GM12892 (cell line): ENCODE data around the gene IFNA8. TPM values are rescaled to one million over a fixed set of nuclear protein-coding genes. Genes with fewer than 3 reads are reported as not detected.
"Not testable (repeated sequence)": the region's sequence is repeated elsewhere in the genome, so short reads cannot be mapped to it uniquely, and the experiment has no call there.

Experiments
- DNase-seq: peaks from one replicate; pipeline ENCODE4 v3.0.0; 2011; ENCODE audit not compliant: insufficient read length
- FAIRE-seq: peaks from 2 replicates; lab custom pipeline; 2011; peaks lifted over from hg19 to GRCh38; lab: Jason Lieb, UNC
- POLR2A ChIP-seq: IDR thresholded peaks from 2 replicates; pipeline ENCODE4 v1.6.1; 2011; ENCODE audit warnings: low read depth, low read length, control low read depth
- POLR2AphosphoS5 ChIP-seq: IDR thresholded peaks from 2 replicates; pipeline ENCODE4 v1.6.1; 2011; ENCODE audit warnings: low read depth, low read length, control low read depth
- TAF1 ChIP-seq: IDR thresholded peaks from 2 replicates; pipeline ENCODE4 v1.6.1; 2011; ENCODE audit warnings: low read depth, mild to moderate bottlenecking, control low read depth, low read length, borderline replicate concordance
- polyA plus RNA-seq: library from polyadenylated mRNA; unstranded; fragments of >200 nt; gene quantifications from one replicate; pipeline ENCODE4 v1.2.1, GENCODE V29; 2012; ENCODE audit warnings: missing spikeins, inconsistent platforms; ENCODE audit not compliant: missing spikeins

The IFNA8 gene
- polyA plus RNA-seq, result not detected

- TF ChIP-seq TAF1 (no peak), POLR2A (no peak), POLR2AphosphoS5 (no peak)
- DNase-seq (no peak), FAIRE-seq (no peak)
Observed at GRCh38 chr9:21408817-21409216, at the start of gene IFNA8. IFNA8 (plus strand) TSS chr9:21409117; CDS start chr9:21409177, 60 bp downstream.

GRCh38 chr9:21362287-21362686, 46.6 kb upstream of the IFNA8 start:
- no peak for DNase-seq
- FAIRE-seq, result no peak
- no peak for TF ChIP-seq POLR2AphosphoS5
- no peak for TF ChIP-seq POLR2A
- TF ChIP-seq TAF1, result no peak

- FAIRE-seq, DNase-seq: not testable (repeated sequence)
Observed at GRCh38 chr9:21367169-21367568, 41.7 kb upstream of the IFNA8 start.

GRCh38 chr9:21367957-21368356, 41.0 kb upstream of the IFNA8 start, which contains the start of gene IFNA13:
IFNA13 (minus strand) TSS chr9:21368057; CDS start chr9:21368010, 47 bp downstream.
- peak; percentile 14 for FAIRE-seq
- no peak for DNase-seq
- TF ChIP-seq POLR2AphosphoS5 (no peak), TAF1 (no peak), POLR2A (no peak)

- FAIRE-seq, DNase-seq: not testable (repeated sequence)
Observed at GRCh38 chr9:21371467-21371866, 37.5 kb upstream of the IFNA8 start.

- FAIRE-seq, result peak; percentile 83
- TF ChIP-seq POLR2AphosphoS5, result no peak
- TF ChIP-seq TAF1, result no peak
- no peak for TF ChIP-seq POLR2A
- DNase-seq, result peak; percentile 18
Observed at GRCh38 chr9:21381448-21382339, 27.2 kb upstream of the IFNA8 start.

GRCh38 chr9:21383627-21384026, 25.3 kb upstream of the IFNA8 start:
- FAIRE-seq, result no peak
- TF ChIP-seq POLR2AphosphoS5, result no peak
- no peak for TF ChIP-seq POLR2A
- no peak for TF ChIP-seq TAF1
- DNase-seq, result no peak

GRCh38 chr9:21385131-21385670, 23.7 kb upstream of the IFNA8 start, which contains the start of gene IFNA2:
IFNA2 (minus strand) TSS chr9:21385398; CDS start chr9:21385329, 69 bp downstream.
- TF ChIP-seq POLR2AphosphoS5 (no peak), TAF1 (no peak), POLR2A (no peak)
- FAIRE-seq (peak; percentile 85), DNase-seq (no peak)

GRCh38 chr9:21392270-21392669, 16.6 kb upstream of the IFNA8 start:
- FAIRE-seq, result peak; percentile 70
- TF ChIP-seq TAF1 (no peak), POLR2A (no peak), POLR2AphosphoS5 (no peak)
- no peak for DNase-seq

GRCh38 chr9:21395778-21396717, 12.9 kb upstream of the IFNA8 start:
- peak; percentile 95 for FAIRE-seq
- no peak for TF ChIP-seq POLR2AphosphoS5
- TF ChIP-seq POLR2A, result no peak
- no peak for TF ChIP-seq TAF1
- peak; percentile 4 for DNase-seq

- DNase-seq (no peak), FAIRE-seq (no peak)
- TF ChIP-seq POLR2A, result no peak
- TF ChIP-seq POLR2AphosphoS5, result no peak
- no peak for TF ChIP-seq TAF1
Observed at GRCh38 chr9:21398955-21399489, 9.9 kb upstream of the IFNA8 start.
